ENCODE results near the gene PITPNM3.

Gene PITPNM3

DNA sequence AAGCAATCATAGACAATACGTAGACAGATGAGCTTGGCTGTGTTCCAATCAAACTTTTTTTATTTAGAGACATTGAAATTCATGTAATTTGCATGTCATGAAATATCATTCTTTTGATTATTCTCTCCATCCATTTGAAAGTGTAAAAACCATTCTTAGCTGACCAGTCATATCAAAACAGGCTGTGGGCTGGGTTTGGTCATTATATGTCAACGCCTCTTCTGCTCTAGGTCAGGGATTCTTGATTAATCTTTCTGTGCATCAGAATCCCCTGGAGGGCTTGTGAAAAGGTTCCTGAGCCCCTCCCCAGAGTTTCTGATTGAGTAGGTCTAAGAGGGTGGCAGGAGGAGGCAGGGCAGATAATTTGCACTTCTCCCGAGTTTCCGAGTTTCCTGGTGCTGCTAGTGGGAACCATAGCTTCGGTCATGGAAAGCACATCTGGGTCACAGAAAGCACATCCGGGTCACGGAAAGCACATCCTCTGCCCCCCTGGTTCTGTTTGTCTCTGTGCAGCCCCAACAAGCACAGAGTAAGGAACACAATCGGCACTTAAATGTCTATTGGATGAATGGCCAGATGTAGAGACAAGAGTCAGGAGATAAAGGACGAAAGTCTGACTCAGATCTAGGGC, 95.7 kb downstream of the PITPNM3 start:
- H3K4me3 ChIP-seq (ENCODE audit: low read depth, low read length), result no peak overlapping the region
- H3K27ac ChIP-seq (ENCODE audit: low read depth, low read length), result no peak overlapping the region
- H3K27me3 ChIP-seq (ENCODE audit: insufficient read depth, low read length), result no peaks in the 10 kb centered on the region
- no peaks in the 10 kb centered on the region for H3K79me2 ChIP-seq (ENCODE audit: control insufficient read depth, insufficient read depth, low read length, unreplicated experiment)
- peaks cover 15% of the 10 kb centered on the region for H3K4me1 ChIP-seq (ENCODE audit: control insufficient read depth, insufficient read depth, low read length, unreplicated experiment)
- H2AFZ ChIP-seq (ENCODE audit: low read length, unreplicated experiment), result no peak overlapping the region
- no peaks in the 10 kb centered on the region for H3K36me3 ChIP-seq (ENCODE audit: insufficient read depth, low read length)

DNA sequence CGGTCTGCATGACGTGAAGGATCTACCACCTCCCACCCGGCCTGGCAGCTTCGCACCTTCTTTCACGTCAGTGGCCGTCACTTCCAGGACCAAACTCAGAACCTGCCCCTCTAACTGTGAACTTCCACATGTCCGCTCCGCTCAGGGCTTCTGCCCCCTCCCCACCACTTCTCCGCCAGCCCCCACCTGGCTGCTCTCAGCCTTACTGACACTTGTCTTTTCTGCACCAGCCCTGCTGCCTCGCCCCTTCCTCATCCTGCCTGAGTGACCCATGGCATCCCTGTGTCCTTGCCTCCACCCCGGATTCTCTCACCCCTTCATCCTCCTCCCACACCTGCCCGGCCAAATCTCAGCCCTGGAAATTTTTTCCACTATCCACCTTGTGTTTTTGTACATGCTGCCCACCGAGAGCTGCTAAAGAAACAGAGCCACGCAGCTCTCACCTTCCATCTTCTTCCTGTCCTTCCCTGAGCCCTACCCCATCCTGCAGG, 97.8 kb downstream of the PITPNM3 start:
- Histone ChIP-seq H3K4me1 (ENCODE audit: control insufficient read depth, insufficient read depth, low read length, unreplicated experiment) (peaks cover 21% of the 10 kb centered on the region), H3K36me3 (ENCODE audit: insufficient read depth, low read length) (no peaks in the 10 kb centered on the region), H3K79me2 (ENCODE audit: control insufficient read depth, insufficient read depth, low read length, unreplicated experiment) (no peaks in the 10 kb centered on the region), H2AFZ (ENCODE audit: low read length, unreplicated experiment) (no peak overlapping the region), H3K27ac (ENCODE audit: low read depth, low read length) (no peak overlapping the region), H3K4me3 (ENCODE audit: low read depth, low read length) (no peak overlapping the region), H3K27me3 (ENCODE audit: insufficient read depth, low read length) (peaks cover 8% of the 10 kb centered on the region)

DNA sequence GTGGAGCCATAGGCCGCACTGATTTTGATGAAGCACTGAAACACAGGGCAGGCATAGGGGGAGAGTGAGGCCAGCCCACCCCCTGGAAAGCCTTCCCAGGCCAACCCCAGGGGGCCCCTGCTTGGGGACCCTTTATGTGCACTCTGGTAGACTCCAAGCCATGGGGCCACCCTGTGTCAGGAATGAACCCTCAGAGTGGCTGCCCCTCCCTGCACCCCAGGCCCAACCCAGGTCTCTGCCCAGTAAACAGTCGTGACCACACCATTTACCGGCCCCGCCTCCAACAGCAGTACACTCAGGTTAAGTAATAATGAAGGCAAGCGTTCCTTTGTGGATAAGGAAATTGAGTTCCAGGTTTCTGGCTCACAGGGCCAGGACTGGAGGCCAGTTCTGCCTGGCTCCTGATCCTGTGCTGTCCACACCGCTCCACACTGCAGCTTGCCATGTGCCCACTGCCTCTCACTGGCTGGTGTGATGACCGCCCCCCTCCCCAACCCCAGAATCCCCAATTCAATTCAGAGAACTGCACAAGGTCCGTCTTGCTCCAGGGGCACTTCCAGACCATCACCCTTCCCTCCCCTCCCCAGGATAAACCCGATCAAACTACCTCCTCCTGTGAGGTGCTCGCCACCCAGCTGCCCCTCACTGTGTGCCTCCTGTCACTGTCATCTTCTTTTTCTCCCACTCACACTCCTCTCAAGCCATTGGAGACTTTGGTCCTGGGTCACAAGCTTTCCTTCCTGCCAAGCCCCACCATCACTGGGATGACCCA, 98.5 kb downstream of the PITPNM3 start:
- no peak overlapping the region for H2AFZ ChIP-seq (ENCODE audit: low read length, unreplicated experiment)
- H3K27ac ChIP-seq (ENCODE audit: low read depth, low read length), result no peak overlapping the region
- no peaks in the 10 kb centered on the region for H3K36me3 ChIP-seq (ENCODE audit: insufficient read depth, low read length)
- peaks cover 8% of the 10 kb centered on the region for H3K27me3 ChIP-seq (ENCODE audit: insufficient read depth, low read length)
- H3K79me2 ChIP-seq (ENCODE audit: control insufficient read depth, insufficient read depth, low read length, unreplicated experiment), result no peaks in the 10 kb centered on the region
- no peak overlapping the region for H3K4me3 ChIP-seq (ENCODE audit: low read depth, low read length)
- H3K4me1 ChIP-seq (ENCODE audit: control insufficient read depth, insufficient read depth, low read length, unreplicated experiment), result peaks cover 21% of the 10 kb centered on the region

DNA sequence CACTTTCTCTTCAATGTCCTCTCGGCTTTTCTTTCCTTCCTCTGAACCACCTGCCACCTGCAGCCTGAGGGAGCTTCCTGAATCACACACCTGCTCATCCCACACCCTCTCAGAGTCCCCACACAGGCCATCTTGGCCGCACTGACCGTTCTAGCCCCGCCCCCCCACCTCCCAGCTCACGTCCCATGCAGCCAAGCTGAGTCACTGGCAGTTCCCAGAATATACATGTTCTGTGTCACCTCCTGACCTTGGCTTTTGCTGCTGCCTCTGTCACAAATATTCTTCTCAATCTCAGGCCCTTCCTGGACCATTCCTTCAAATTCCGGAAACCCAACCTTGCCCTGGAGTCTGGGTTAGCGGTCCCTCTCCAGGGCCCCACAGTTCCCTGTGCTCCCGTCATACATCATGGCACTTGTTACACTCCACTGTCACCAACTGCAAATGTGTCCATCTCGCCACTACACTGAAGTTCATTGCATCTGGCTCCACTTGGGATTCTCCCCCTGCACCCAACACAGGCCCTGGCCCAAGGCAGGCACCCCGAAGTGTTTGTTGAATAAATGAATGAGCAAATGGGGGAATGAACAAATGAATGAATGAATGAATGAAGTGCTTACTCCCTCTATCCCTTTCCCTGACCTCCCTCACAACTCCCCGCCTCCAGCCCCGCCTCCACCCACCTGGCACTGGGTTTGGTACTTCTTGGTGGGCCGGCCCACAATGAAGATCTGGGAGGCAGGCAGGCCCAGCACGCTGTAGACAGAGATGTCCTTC, 99.3 kb downstream of the PITPNM3 start:
- Histone ChIP-seq H2AFZ (ENCODE audit: low read length, unreplicated experiment) (no peak overlapping the region), H3K4me1 (ENCODE audit: control insufficient read depth, insufficient read depth, low read length, unreplicated experiment) (peaks cover 21% of the 10 kb centered on the region), H3K27ac (ENCODE audit: low read depth, low read length) (no peak overlapping the region), H3K36me3 (ENCODE audit: insufficient read depth, low read length) (no peaks in the 10 kb centered on the region), H3K79me2 (ENCODE audit: control insufficient read depth, insufficient read depth, low read length, unreplicated experiment) (no peaks in the 10 kb centered on the region), H3K4me3 (ENCODE audit: low read depth, low read length) (no peak overlapping the region), H3K27me3 (ENCODE audit: insufficient read depth, low read length) (peaks cover 8% of the 10 kb centered on the region)

DNA sequence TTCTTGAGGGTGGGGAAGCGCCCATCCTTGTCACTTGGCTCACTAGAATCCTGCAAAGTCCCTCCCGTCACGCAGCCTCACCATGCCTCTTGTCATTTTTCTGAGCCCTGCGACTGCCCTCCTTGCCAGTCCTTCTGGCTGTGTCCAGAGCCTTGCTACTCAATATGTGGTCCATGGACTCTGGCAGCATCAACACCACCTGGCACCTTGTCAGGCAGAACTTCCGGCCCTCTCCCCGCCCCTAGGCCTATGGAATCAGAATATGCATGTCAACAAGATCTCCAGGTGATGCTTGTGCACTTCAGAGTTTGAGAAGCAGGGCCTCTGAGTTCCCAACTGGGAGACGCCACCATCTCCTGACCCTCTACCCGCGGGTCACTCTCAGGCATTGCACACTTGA, 100.0 kb downstream of the PITPNM3 start:
- no peaks in the 10 kb centered on the region for H3K36me3 ChIP-seq (ENCODE audit: insufficient read depth, low read length)
- H3K79me2 ChIP-seq (ENCODE audit: control insufficient read depth, insufficient read depth, low read length, unreplicated experiment), result no peaks in the 10 kb centered on the region
- no peak overlapping the region for H2AFZ ChIP-seq (ENCODE audit: low read length, unreplicated experiment)
- peaks cover 8% of the 10 kb centered on the region for H3K27me3 ChIP-seq (ENCODE audit: insufficient read depth, low read length)
- no peak overlapping the region for H3K27ac ChIP-seq (ENCODE audit: low read depth, low read length)
- H3K4me1 ChIP-seq (ENCODE audit: control insufficient read depth, insufficient read depth, low read length, unreplicated experiment), result peaks cover 21% of the 10 kb centered on the region
- no peak overlapping the region for H3K4me3 ChIP-seq (ENCODE audit: low read depth, low read length)

DNA sequence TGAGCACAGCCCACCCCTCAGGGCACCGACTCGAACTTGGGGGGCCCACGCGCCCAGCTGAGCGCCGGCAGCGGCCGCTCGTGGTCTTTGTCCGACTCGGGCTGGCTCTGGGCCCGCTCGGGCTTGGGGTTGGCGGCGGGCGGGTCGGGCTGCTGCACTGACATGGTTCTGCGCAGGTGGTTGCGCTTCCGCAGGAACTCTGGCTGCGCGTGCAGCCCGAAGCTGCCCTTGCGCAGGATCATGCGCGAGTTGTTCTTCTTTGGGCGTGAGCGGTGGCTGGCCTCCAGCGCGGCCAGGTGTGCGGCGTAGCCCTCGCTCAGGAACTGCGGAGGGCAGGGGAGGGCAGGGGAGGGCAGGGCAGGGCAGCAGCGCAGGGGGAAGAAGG, 101.0 kb downstream of the PITPNM3 start:
- no peak overlapping the region for H2AFZ ChIP-seq (ENCODE audit: low read length, unreplicated experiment)
- H3K27me3 ChIP-seq (ENCODE audit: insufficient read depth, low read length), result peaks cover 8% of the 10 kb centered on the region
- peaks cover 21% of the 10 kb centered on the region for H3K4me1 ChIP-seq (ENCODE audit: control insufficient read depth, insufficient read depth, low read length, unreplicated experiment)
- no peaks in the 10 kb centered on the region for H3K36me3 ChIP-seq (ENCODE audit: insufficient read depth, low read length)
- H3K79me2 ChIP-seq (ENCODE audit: control insufficient read depth, insufficient read depth, low read length, unreplicated experiment), result no peaks in the 10 kb centered on the region
- no peak overlapping the region for H3K27ac ChIP-seq (ENCODE audit: low read depth, low read length)
- H3K4me3 ChIP-seq (ENCODE audit: low read depth, low read length), result peak overlapping the region; percentile 13; the same call in 1 of the 2 replicates

DNA sequence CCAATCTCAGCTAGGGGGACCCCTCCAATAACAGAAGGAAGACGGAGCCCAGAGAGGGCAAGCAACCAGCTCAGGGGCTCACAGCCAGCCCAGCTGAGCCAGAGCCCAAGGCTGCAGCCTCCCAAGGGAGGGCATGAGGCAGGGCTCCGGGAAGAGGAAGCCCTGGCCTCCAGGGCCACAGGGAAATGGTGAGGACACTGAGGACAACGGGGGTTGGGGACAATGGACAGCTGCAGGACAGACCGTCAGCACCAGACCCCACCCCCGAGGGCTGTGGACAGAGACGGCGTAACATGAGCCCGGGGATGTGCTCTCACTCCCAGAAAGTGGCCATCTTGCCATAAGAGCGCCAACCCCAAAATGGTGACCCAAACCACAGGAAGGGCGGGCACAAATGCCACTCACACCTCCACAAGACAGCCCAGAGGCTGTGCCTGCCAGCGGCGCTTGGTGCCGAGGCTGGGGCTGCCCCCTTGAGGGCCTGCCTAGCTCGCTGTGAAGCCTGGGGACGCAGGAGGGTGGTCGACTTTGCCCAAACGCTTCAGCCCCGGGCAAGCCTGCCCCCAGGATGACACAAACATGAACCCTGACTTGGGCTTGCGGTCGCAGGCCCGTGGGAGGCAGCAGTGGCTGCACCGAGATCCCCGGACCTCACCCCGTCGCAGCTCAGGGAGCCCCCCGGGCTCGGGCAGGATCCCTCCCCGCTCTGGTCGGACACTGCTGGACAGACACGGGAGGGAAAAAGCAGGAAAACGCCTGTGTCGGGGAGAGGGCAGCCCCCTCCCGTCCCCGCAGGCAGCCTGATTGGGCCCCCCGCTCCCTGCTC, 101.6 kb downstream of the PITPNM3 start:
- Histone ChIP-seq H3K4me3 (ENCODE audit: low read depth, low read length) (peak overlapping the region; percentile 13; the same call in 1 of the 2 replicates), H3K4me1 (ENCODE audit: control insufficient read depth, insufficient read depth, low read length, unreplicated experiment) (peaks cover 21% of the 10 kb centered on the region), H3K36me3 (ENCODE audit: insufficient read depth, low read length) (no peaks in the 10 kb centered on the region), H2AFZ (ENCODE audit: low read length, unreplicated experiment) (no peak overlapping the region), H3K79me2 (ENCODE audit: control insufficient read depth, insufficient read depth, low read length, unreplicated experiment) (no peaks in the 10 kb centered on the region), H3K27me3 (ENCODE audit: insufficient read depth, low read length) (peaks cover 8% of the 10 kb centered on the region), H3K27ac (ENCODE audit: low read depth, low read length) (no peak overlapping the region)

DNA sequence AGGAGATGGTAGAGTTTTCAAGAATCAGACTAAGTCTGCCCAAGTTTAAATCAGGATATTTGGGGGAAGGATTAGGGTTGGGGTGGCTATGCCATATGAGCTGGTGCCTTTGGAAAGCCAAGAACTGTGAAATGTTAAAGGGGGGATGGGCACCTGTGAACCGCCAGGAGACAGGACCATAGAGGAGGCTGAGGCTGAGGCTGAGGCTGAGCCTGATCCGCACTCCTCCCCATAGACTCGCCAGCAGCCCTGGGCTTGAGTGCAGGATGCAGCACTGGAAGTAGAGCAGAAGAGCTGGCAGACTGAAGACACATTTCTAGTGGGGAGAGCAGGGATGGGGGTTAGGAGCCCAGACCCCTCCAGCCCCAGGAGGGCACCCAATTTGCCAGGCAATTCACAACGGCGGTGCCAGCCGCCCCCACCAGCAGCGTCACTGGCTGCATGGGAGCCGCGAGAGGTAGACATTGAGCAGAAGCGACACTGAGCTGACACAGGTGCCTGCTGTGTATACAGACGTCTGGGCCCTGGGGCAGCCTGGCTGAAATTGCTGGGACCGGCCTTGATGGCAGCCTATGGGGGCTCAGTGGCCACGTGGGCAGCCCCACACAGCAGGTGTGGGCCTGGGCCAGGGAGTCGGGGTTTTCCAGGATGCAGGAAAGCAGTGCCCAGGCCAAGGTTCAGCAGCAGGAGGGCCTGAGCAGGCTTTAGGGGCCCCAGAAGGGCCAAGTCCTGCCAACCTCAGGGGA, 102.9 kb downstream of the PITPNM3 start:
- no peaks in the 10 kb centered on the region for H3K36me3 ChIP-seq (ENCODE audit: insufficient read depth, low read length)
- no peak overlapping the region for H3K27ac ChIP-seq (ENCODE audit: low read depth, low read length)
- no peaks in the 10 kb centered on the region for H3K79me2 ChIP-seq (ENCODE audit: control insufficient read depth, insufficient read depth, low read length, unreplicated experiment)
- H2AFZ ChIP-seq (ENCODE audit: low read length, unreplicated experiment), result no peak overlapping the region
- H3K27me3 ChIP-seq (ENCODE audit: insufficient read depth, low read length), result peaks cover 8% of the 10 kb centered on the region
- H3K4me3 ChIP-seq (ENCODE audit: low read depth, low read length), result no peak overlapping the region
- H3K4me1 ChIP-seq (ENCODE audit: control insufficient read depth, insufficient read depth, low read length, unreplicated experiment), result peaks cover 21% of the 10 kb centered on the region

DNA sequence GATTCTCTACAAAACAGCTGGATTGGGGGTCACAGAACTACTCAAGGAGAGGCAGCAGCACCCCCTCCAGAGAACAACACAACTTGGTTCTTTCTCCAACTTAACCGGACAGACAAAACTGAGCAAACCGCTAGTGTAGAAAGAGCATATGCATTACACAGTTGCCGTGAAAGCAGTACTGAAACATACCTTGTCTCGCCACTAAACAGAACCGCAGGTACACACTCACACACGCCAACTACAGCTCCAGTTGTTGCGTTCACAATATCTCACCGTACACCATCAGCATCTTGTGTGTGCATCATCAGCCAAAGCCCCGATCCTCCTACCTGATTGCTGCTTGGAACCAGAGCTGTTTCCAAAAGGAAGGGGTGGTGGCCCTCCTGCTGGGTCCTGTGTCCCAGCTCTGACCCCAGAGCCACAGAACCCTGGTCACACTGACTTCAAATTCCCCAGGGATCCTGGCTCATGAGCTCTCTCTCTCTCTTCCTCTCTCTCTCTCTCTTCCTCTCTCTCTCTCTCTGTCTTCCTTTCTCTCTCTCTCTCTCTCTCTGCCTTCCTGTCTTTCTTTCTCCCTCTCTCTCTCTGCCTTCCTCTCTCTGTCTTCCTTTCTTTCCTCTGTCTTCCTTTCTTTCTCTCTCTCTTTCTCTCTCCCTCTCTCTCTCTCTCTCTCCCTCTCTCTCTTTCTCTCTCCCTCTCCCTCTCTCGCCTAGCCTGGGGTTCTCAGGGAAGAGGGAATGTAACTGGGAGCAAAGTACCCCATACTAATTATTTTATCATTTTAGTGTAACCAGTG, 103.7 kb downstream of the PITPNM3 start:
- Histone ChIP-seq H3K36me3 (ENCODE audit: insufficient read depth, low read length) (no peaks in the 10 kb centered on the region), H3K27ac (ENCODE audit: low read depth, low read length) (no peak overlapping the region), H3K27me3 (ENCODE audit: insufficient read depth, low read length) (peaks cover 8% of the 10 kb centered on the region), H2AFZ (ENCODE audit: low read length, unreplicated experiment) (no peak overlapping the region), H3K4me3 (ENCODE audit: low read depth, low read length) (no peak overlapping the region), H3K79me2 (ENCODE audit: control insufficient read depth, insufficient read depth, low read length, unreplicated experiment) (no peaks in the 10 kb centered on the region), H3K4me1 (ENCODE audit: control insufficient read depth, insufficient read depth, low read length, unreplicated experiment) (peaks cover 21% of the 10 kb centered on the region)
